Esophagus muscularis mucosa (tissue), 4 donors: ENCODE data around the gene TAX1BP1. TPM values are rescaled to one million over a fixed set of nuclear protein-coding genes. Genes with fewer than 3 reads are reported as not detected.

ENCODE experiments used
- DNase-seq: peaks from one replicate; pipeline ENCODE4 v3.0.0-alpha.2; 2017; ENCODE audit errors: extremely low spot score
- H3K27ac ChIP-seq, 4 donors: fragments of 200-600 bp; sonication (generic); replicated peaks in 1 of 4; 1 replicate in 3 of 4; 2 replicates in 1 of 4; pipeline ENCODE4 v1.5.1; 2016 to 2019; ENCODE audit warnings: mild to moderate bottlenecking in 1 of 4
- H3K27me3 ChIP-seq, 4 donors: fragments of 200-600 bp; sonication (generic); one replicate each; pipeline versions ENCODE4 v1.5.1 to v1.6.0; 2016 to 2019
- H3K36me3 ChIP-seq, 4 donors: fragments of 200-600 bp; sonication (generic); one replicate each; pipeline ENCODE4 v1.5.1; 2016 to 2019
- H3K4me1 ChIP-seq, 4 donors: fragments of 200-600 bp; sonication (generic); one replicate each; pipeline ENCODE4 v1.5.1; 2016 to 2019
- H3K4me3 ChIP-seq, 4 donors: fragments of 200-600 bp; sonication (generic); 1 replicate in 2 of 4; 2 replicates in 2 of 4; pipeline ENCODE4 v1.5.1; 2016 to 2019; ENCODE audit warnings: mild to moderate bottlenecking in 4 of 4, moderate library complexity in 1 of 4
- H3K9me3 ChIP-seq, 4 donors: fragments of 200-600 bp; sonication (generic); 1 replicate in 3 of 4; 2 replicates in 1 of 4; pipeline ENCODE4 v1.5.1; 2016 to 2019
- CTCF ChIP-seq, 3 experiments: fragments of 200-600 bp in 2 of 3; fragments of 450-650 bp in 1 of 3; sonication (generic) in 2 of 3; IDR thresholded peaks; one replicate each; pipeline ENCODE4 v1.5.1; 2017 to 2019; ENCODE audit warnings: antibody characterized with exemption in 3 of 3, mild to moderate bottlenecking in 2 of 3, moderate library complexity in 1 of 3
- EP300 ChIP-seq: sonication (generic); formaldehyde crosslinking; IDR thresholded peaks from one replicate; pipeline ENCODE4 v1.6.1; 2017; ENCODE audit warnings: antibody characterized with exemption
- POLR2A ChIP-seq: fragments of 450-650 bp; IDR thresholded peaks from one replicate; pipeline ENCODE4 v1.6.1; 2017; ENCODE audit warnings: antibody characterized with exemption, moderate library complexity, mild to moderate bottlenecking, low read depth
- POLR2AphosphoS5 ChIP-seq, 2 donors: sonication (generic); formaldehyde crosslinking; IDR thresholded peaks; one replicate each; pipeline ENCODE4 v1.6.1; 2017; ENCODE audit warnings: antibody characterized with exemption in 2 of 2
- WGBS: methylation state at CpG from one replicate; pipeline ENCODE4 v1.1.5; 2018; 5-methylcytosine and 5-hydroxymethylcytosine counted together
- intact Hi-C: fragments of 100-400 bp; cut with DNase I; formaldehyde crosslinking; loops from one replicate; pipeline ENCODE4 v1.15.1; 2023
- total RNA-seq, 4 donors: library from RNA; depleted of rRNA; stranded (reverse); fragments of >200 nt; gene quantifications; one replicate each; pipeline versions ENCODE4 v1.1.0 to v1.2.1, GENCODE V29; 2016

The TAX1BP1 gene
- total RNA-seq, 4 donors from 2014 or later: 107 to 139 (median 127) TPM

GRCh38 chr7:27735831-27736230, 4.1 kb upstream of the TAX1BP1 start:
- no peaks in the 10 kb centered on the region for H3K36me3 ChIP-seq
- H3K27ac ChIP-seq: no peak overlapping the region
- TF ChIP-seq POLR2AphosphoS5 (IDR thresholded peaks at IDR 0.05) (no peak), POLR2A (no peak), EP300 (no peak), CTCF (IDR thresholded peaks at IDR 0.05) (no peak)
- DNase-seq: no peak
- intact Hi-C loops: no loop called here
- no peak overlapping the region for H3K4me3 ChIP-seq
- no peaks in the 10 kb centered on the region for H3K9me3 ChIP-seq
- 96% methylated on average over 2 of the region's 2 CpGs for WGBS
- H3K27me3 ChIP-seq: no peaks in the 10 kb centered on the region
- H3K4me1 ChIP-seq: peaks cover 7 to 16% (median 15%) of the 10 kb centered on the region in 4 donors

GRCh38 chr7:27737178-27737577, 2.8 kb upstream of the TAX1BP1 start:
- H3K27me3 ChIP-seq: no peaks in the 10 kb centered on the region
- no peak overlapping the region for H3K27ac ChIP-seq
- no peak overlapping the region for H3K4me3 ChIP-seq
- intact Hi-C loops: no loop called here
- 95% methylated on average over 2 of the region's 2 CpGs for whole genome bisulfite sequencing
- TF ChIP-seq POLR2AphosphoS5 (IDR thresholded peaks at IDR 0.05): no peak
- no peak for TF ChIP-seq POLR2A
- TF ChIP-seq CTCF (IDR thresholded peaks at IDR 0.05): no peak
- no peak for TF ChIP-seq EP300
- no peaks in the 10 kb centered on the region for H3K36me3 ChIP-seq
- no peak for DNase-seq
- H3K4me1 ChIP-seq: peaks cover 14 to 30% (median 28%) of the 10 kb centered on the region in 4 donors
- H3K9me3 ChIP-seq: no peaks in the 10 kb centered on the region

GRCh38 chr7:27737616-27738015, 2.3 kb upstream of the TAX1BP1 start:
- Histone ChIP-seq H3K4me1 (peaks cover 14 to 34% (median 32%) of the 10 kb centered on the region in 4 donors), H3K4me3 (no peak overlapping the region), H3K9me3 (no peaks in the 10 kb centered on the region), H3K27ac (peak overlapping the region in 2 of 4 donors; percentile 94 to 98), H3K36me3 (no peaks in the 10 kb centered on the region), H3K27me3 (no peaks in the 10 kb centered on the region)
- DNase-seq: no peak
- TF ChIP-seq CTCF (IDR thresholded peaks at IDR 0.05): no peak
- TF ChIP-seq EP300: no peak
- intact Hi-C loops: no loop called here
- WGBS: 90% methylated on average over 2 of the region's 2 CpGs

- DNase-seq: no peak
- Histone ChIP-seq H3K4me1 (peaks cover 14 to 47% (median 41%) of the 10 kb centered on the region in 4 donors), H3K36me3 (no peaks in the 10 kb centered on the region), H3K27me3 (no peaks in the 10 kb centered on the region), H3K27ac (peak overlapping the region; percentile 94 to 99 (median 96)), H3K9me3 (no peaks in the 10 kb centered on the region), H3K4me3 (peak overlapping the region; percentile 77 to 97 (median 83))
- TF ChIP-seq POLR2AphosphoS5 (IDR thresholded peaks at IDR 0.05) (no peak), EP300 (no peak), POLR2A (no peak), CTCF (IDR thresholded peaks at IDR 0.05) (no peak)
- 4% methylated on average over 17 of the region's 17 CpGs for WGBS
- intact Hi-C loops: no loop called here
These were observed 557 bp upstream of the TAX1BP1 start for GRCh38 chr7:27739301-27739908.
